Measurements from ENCODE around the gene GRK2.

GRK2 gene

GRCh38 chr11:67271205-67271540 is 4.9 kb downstream of the GRK2 start:
- no peak for DNase-seq (ENCODE audit: low read depth)

GRCh38 chr11:67271541-67272284 is 5.4 kb downstream of the GRK2 start:
- DNase-seq (ENCODE audit: low read depth), result no peak

GRCh38 chr11:67272327-67273259 is 6.3 kb downstream of the GRK2 start:
- DNase-seq (ENCODE audit: low read depth), result no peak

GRCh38 chr11:67273260-67273990 is 7.2 kb downstream of the GRK2 start:
- DNase-seq (ENCODE audit: low read depth), result no peak

GRCh38 chr11:67274768-67275605 is 8.7 kb downstream of the GRK2 start:
- no peak for DNase-seq (ENCODE audit: low read depth)

- DNase-seq (ENCODE audit: low read depth), result no peak
Observed at GRCh38 chr11:67275606-67276409, 9.5 kb downstream of the GRK2 start.

GRCh38 chr11:67276781-67277230 is 10.5 kb downstream of the GRK2 start:
- no peak for DNase-seq (ENCODE audit: low read depth)

GRCh38 chr11:67277231-67277961 is 11.1 kb downstream of the GRK2 start:
- peak; percentile 80 for DNase-seq (ENCODE audit: low read depth)

GRCh38 chr11:67278135-67278938 is 12.1 kb downstream of the GRK2 start:
- DNase-seq (ENCODE audit: low read depth), result no peak

GRCh38 chr11:67278939-67279588 is 12.8 kb downstream of the GRK2 start:
- no peak for DNase-seq (ENCODE audit: low read depth)

- no peak for DNase-seq (ENCODE audit: low read depth)
Observed at GRCh38 chr11:67279589-67280340, 13.5 kb downstream of the GRK2 start.

- DNase-seq (ENCODE audit: low read depth), result no peak
Observed at GRCh38 chr11:67280341-67280787, 14.1 kb downstream of the GRK2 start.

GRCh38 chr11:67280788-67281551 is 14.7 kb downstream of the GRK2 start:
- DNase-seq (ENCODE audit: low read depth), result no peak

- DNase-seq (ENCODE audit: low read depth), result no peak
Observed at GRCh38 chr11:67281552-67282150, 15.4 kb downstream of the GRK2 start.

- no peak for DNase-seq (ENCODE audit: low read depth)
Observed at GRCh38 chr11:67282155-67282875, 16.0 kb downstream of the GRK2 start.

GRCh38 chr11:67282876-67283371 is 16.7 kb downstream of the GRK2 start:
- no peak for DNase-seq (ENCODE audit: low read depth)

Measured in stimulated activated CD8-positive, alpha-beta memory T cell treated with anti-CD3 and anti-CD28 coated beads, Interleukin-12 subunit alpha, Interleukin-12 subunit beta, amount 100 ng/mL, for 4 hours (primary cell).